HepG2 (cell line): ENCODE measurements around the gene BRAF. TPM values are rescaled to one million over a fixed set of nuclear protein-coding genes. Genes with fewer than 3 reads are reported as not detected.

Experiments used
- MIXL1 ChIP-seq: IDR thresholded peaks from 2 replicates; pipeline ENCODE4 v1.6.1; 2016
- NONO ChIP-seq, 2 experiments: fragments of 450-650 bp in 1 of 2; sonication (generic) in 1 of 2; formaldehyde crosslinking in 1 of 2; IDR thresholded peaks in 1 of 2; conservative IDR thresholded peaks in 1 of 2; 2 replicates each; pipeline versions ENCODE4 v1.6.1 to v1.8.0; 2017 to 2022; ENCODE audit warnings: mild to moderate bottlenecking in 1 of 2, missing genetic modification reagents in 1 of 2, moderate library complexity in 1 of 2
- POLR2AphosphoS5 ChIP-seq: IDR thresholded peaks from 2 replicates; pipeline ENCODE4 v1.6.1; 2012; ENCODE audit warnings: low read depth, low read length
- PTBP1 ChIP-seq: fragments of 200-400 bp; formaldehyde crosslinking; IDR thresholded peaks from 2 replicates; pipeline ENCODE4 v1.6.1; 2018; ENCODE audit warnings: low read length, low read depth; ENCODE audit not compliant: poor library complexity, severe bottlenecking
- SALL1 ChIP-seq: sonication (generic); formaldehyde crosslinking; IDR thresholded peaks from 2 replicates; pipeline ENCODE4 v1.8.0; 2022; ENCODE audit warnings: mild to moderate bottlenecking, missing genetic modification reagents
- SRSF9 ChIP-seq: fragments of 200-400 bp; formaldehyde crosslinking; IDR thresholded peaks from 2 replicates; pipeline ENCODE4 v1.6.1; 2018; ENCODE audit warnings: borderline replicate concordance, mild to moderate bottlenecking, low read depth, low read length; ENCODE audit not compliant: insufficient read depth, poor library complexity, severe bottlenecking
- SSRP1 ChIP-seq: IDR thresholded peaks from 2 replicates; pipeline ENCODE4 v1.6.1; 2016; ENCODE audit warnings: control low read depth
- ZNF124 ChIP-seq: sonication (generic); formaldehyde crosslinking; IDR thresholded peaks from 2 replicates; pipeline ENCODE4 v1.4.0; 2020; ENCODE audit warnings: missing genetic modification reagents
- polyA plus RNA-seq, 8 experiments: library from polyadenylated mRNA; depleted of rRNA in 3 of 8; stranded (reverse) in 7 of 8; unstranded in 1 of 8; fragments of >200 nt; fragmentation: Illumina TruSeq in 4 of 8; extraction: Trizol in 4 of 8; gene quantifications; 2 replicates each; pipeline versions ENCODE4 v1.2.1 to v1.2.3, GENCODE V29; 2011 to 2016; ENCODE audit warnings: low read depth in 4 of 8, missing spikeins in 1 of 8, mixed read lengths in 1 of 8; ENCODE audit not compliant: insufficient read depth in 1 of 8
- total RNA-seq, 5 experiments: library from RNA; depleted of rRNA; stranded (reverse); fragments of >200 nt; fragmentation: Illumina TruSeq; extraction: Trizol; gene quantifications; 2 replicates each; pipeline ENCODE4 v1.2.3, GENCODE V29; 2016; ENCODE audit warnings: low read depth in 1 of 5
- TF ChIP-seq, protein P1 (sequence below): sonication (generic); formaldehyde crosslinking; IDR thresholded peaks from one replicate; pipeline ENCODE4 v1.5.1; 2020; ENCODE audit warnings: mild to moderate bottlenecking, missing genetic modification reagents; ENCODE audit errors: not compliant biosample characterization
- TF ChIP-seq, protein P2 (sequence below), 2 experiments: sonication (generic) in 1 of 2; formaldehyde crosslinking in 1 of 2; IDR thresholded peaks; 2 replicates each; pipeline versions ENCODE4 v1.6.1 to v1.9.0; 2014 to 2022; ENCODE audit warnings: antibody characterized with exemption in 1 of 2, borderline replicate concordance in 1 of 2, inconsistent platforms in 1 of 2, low read depth in 1 of 2, missing genetic modification reagents in 1 of 2
- TF ChIP-seq, protein P3 (sequence below): sonication (generic); formaldehyde crosslinking; IDR thresholded peaks from 2 replicates; pipeline ENCODE4 v1.5.0; 2020; ENCODE audit warnings: mild to moderate bottlenecking, missing genetic modification reagents

The BRAF gene
- total and polyA plus RNA-seq, 2 of the 13 experiments (the other 11 are each of a cell fraction or from before 2014, with no cell fraction given): 12.5 to 13.4 TPM

DNA sequence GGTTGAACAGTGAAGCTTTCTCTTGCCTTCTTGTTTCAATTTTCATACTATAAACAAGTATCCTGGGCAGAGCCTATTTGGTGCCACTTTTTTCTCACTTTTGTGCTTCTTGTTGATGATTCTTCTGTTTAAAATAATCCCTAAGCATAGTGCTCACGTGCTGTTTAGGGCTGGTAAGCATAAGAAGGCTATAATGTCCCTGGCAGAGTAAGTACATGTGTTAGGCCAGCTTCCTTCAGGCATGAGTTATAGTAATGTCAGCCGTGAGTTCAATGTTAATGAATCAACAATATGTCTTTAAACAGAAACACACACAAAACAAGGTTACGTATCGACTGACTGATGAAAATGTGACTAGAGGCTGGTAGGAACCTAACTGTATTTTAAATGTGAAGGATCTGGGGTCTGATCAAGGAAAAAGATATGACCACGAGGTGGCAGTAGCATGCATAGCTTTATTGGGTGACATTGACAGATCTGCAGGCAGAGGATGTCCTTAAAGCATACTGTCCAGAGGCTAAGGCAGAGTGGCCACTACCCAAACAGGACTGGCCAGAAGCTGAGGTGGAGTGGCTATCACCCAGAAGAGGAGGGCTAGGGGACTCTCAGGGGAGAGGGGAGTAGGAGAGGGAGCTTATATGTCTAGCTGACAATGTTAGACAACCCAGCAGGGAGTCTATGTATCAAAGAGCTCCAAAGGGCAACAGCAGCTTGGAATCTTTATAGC, 113.7 kb downstream of the BRAF start (continued):
- TF ChIP-seq, protein P1, sequence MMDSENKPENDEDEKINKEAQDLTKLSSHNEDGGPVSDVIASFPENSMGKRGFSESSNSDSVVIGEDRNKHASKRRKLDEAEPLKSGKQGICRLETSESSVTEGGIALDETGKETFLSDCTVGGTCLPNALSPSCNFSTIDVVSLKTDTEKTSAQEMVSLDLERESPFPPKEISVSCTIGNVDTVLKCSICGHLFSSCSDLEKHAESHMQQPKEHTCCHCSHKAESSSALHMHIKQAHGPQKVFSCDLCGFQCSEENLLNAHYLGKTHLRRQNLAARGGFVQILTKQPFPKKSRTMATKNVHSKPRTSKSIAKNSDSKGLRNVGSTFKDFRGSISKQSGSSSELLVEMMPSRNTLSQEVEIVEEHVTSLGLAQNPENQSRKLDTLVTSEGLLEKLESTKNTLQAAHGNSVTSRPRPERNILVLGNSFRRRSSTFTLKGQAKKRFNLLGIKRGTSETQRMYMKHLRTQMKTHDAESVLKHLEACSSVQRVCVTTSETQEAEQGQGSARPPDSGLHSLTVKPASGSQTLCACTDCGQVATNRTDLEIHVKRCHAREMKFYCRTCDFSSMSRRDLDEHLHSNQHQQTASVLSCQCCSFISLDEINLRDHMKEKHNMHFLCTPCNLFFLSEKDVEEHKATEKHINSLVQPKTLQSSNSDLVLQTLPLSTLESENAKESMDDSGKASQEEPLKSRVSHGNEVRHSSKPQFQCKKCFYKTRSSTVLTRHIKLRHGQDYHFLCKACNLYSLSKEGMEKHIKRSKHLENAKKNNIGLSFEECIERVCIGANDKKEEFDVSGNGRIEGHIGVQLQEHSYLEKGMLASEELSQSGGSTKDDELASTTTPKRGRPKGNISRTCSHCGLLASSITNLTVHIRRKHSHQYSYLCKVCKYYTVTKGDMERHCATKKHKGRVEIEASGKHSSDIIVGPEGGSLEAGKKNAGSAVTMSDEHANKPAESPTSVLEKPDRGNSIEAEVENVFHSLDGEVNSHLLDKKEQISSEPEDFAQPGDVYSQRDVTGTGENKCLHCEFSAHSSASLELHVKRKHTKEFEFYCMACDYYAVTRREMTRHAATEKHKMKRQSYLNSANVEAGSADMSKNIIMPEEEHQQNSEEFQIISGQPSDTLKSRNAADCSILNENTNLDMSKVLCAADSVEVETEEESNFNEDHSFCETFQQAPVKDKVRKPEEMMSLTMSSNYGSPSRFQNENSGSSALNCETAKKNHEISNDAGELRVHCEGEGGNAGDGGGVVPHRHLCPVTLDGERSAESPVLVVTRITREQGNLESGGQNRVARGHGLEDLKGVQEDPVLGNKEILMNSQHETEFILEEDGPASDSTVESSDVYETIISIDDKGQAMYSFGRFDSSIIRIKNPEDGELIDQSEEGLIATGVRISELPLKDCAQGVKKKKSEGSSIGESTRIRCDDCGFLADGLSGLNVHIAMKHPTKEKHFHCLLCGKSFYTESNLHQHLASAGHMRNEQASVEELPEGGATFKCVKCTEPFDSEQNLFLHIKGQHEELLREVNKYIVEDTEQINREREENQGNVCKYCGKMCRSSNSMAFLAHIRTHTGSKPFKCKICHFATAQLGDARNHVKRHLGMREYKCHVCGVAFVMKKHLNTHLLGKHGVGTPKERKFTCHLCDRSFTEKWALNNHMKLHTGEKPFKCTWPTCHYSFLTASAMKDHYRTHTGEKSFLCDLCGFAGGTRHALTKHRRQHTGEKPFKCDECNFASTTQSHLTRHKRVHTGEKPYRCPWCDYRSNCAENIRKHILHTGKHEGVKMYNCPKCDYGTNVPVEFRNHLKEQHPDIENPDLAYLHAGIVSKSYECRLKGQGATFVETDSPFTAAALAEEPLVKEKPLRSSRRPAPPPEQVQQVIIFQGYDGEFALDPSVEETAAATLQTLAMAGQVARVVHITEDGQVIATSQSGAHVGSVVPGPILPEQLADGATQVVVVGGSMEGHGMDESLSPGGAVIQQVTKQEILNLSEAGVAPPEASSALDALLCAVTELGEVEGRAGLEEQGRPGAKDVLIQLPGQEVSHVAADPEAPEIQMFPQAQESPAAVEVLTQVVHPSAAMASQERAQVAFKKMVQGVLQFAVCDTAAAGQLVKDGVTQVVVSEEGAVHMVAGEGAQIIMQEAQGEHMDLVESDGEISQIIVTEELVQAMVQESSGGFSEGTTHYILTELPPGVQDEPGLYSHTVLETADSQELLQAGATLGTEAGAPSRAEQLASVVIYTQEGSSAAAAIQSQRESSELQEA (CRISPR knock-in tag): no peak
- TF ChIP-seq MIXL1 (CRISPR knock-in tag): 0 out of 2 replicates have a peak, but pooled peaks have one; percentile 28
- no peak for TF ChIP-seq PTBP1
- TF ChIP-seq SSRP1 (CRISPR knock-in tag): no peak
- TF ChIP-seq NONO (IDR thresholded peaks at IDR 0.05): no peak
- no peak for TF ChIP-seq NONO (CRISPR knock-in tag; conservative IDR thresholded peaks at IDR 0.05)
- no peak for TF ChIP-seq POLR2AphosphoS5
- TF ChIP-seq SRSF9: no peak
- TF ChIP-seq ZNF124 (CRISPR knock-in tag): no peak
- TF ChIP-seq, protein P2, sequence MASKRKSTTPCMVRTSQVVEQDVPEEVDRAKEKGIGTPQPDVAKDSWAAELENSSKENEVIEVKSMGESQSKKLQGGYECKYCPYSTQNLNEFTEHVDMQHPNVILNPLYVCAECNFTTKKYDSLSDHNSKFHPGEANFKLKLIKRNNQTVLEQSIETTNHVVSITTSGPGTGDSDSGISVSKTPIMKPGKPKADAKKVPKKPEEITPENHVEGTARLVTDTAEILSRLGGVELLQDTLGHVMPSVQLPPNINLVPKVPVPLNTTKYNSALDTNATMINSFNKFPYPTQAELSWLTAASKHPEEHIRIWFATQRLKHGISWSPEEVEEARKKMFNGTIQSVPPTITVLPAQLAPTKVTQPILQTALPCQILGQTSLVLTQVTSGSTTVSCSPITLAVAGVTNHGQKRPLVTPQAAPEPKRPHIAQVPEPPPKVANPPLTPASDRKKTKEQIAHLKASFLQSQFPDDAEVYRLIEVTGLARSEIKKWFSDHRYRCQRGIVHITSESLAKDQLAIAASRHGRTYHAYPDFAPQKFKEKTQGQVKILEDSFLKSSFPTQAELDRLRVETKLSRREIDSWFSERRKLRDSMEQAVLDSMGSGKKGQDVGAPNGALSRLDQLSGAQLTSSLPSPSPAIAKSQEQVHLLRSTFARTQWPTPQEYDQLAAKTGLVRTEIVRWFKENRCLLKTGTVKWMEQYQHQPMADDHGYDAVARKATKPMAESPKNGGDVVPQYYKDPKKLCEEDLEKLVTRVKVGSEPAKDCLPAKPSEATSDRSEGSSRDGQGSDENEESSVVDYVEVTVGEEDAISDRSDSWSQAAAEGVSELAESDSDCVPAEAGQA (IDR thresholded peaks at IDR 0.05; ENCODE audit: low read depth): no peak
- TF ChIP-seq, protein P2 (CRISPR knock-in tag; IDR thresholded peaks at IDR 0.05; ENCODE audit: borderline replicate concordance): no peak
- TF ChIP-seq SALL1 (CRISPR knock-in tag): peak; percentile 29; the same call in 1 of the 2 replicates
- TF ChIP-seq, protein P3, sequence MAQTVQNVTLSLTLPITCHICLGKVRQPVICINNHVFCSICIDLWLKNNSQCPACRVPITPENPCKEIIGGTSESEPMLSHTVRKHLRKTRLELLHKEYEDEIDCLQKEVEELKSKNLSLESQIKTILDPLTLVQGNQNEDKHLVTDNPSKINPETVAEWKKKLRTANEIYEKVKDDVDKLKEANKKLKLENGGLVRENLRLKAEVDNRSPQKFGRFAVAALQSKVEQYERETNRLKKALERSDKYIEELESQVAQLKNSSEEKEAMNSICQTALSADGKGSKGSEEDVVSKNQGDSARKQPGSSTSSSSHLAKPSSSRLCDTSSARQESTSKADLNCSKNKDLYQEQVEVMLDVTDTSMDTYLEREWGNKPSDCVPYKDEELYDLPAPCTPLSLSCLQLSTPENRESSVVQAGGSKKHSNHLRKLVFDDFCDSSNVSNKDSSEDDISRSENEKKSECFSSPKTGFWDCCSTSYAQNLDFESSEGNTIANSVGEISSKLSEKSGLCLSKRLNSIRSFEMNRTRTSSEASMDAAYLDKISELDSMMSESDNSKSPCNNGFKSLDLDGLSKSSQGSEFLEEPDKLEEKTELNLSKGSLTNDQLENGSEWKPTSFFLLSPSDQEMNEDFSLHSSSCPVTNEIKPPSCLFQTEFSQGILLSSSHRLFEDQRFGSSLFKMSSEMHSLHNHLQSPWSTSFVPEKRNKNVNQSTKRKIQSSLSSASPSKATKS (CRISPR knock-in tag): no peak
